ENCODE measurements around the gene NRP1. TPM values are rescaled to one million over a fixed set of nuclear protein-coding genes. Genes with fewer than 3 reads are reported as not detected.

Gene NRP1
- total RNA-seq, 2 experiments from 2014 or later = 0.06 TPM; not detected in 1

DNA sequence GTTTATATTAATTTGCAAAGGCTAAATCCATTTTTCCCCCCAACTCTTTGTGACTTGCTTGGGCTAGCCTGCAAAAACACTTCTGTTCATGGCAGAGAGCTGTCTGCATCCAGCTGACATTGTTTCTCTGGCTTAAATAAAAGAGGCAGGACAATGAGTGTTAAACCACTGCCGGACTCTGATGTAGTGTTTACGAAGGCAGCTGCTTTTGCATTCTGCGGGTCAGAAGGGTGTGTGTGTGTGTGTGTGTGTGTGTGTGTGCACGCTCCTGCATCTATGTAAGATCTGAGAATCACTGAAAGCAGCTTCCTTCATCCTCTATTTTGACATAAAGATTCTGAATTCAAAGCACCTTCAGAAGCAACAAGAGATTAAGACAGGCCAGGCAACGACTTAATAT is 28.3 kb downstream of the NRP1 start:
- Mint-ChIP-seq H3K4me3 (no peak overlapping the region), H3K9me3 (no peaks in the 10 kb centered on the region), H3K27me3 (peaks cover 13% of the 10 kb centered on the region), H3K4me1 (ENCODE audit: low read depth) (peaks cover 26% of the 10 kb centered on the region), H3K36me3 (ENCODE audit: low read depth) (no peaks in the 10 kb centered on the region), H3K27ac (no peak overlapping the region)
- H3K4me1 ChIP-seq (ENCODE audit: insufficient read depth, low read length) = no peaks in the 10 kb centered on the region
- no peaks in the 10 kb centered on the region for H3K27me3 ChIP-seq (ENCODE audit: control insufficient read depth in 1 of 2, insufficient read depth in 2 of 2, low read length in 2 of 2)
- TF ChIP-seq, protein P1, sequence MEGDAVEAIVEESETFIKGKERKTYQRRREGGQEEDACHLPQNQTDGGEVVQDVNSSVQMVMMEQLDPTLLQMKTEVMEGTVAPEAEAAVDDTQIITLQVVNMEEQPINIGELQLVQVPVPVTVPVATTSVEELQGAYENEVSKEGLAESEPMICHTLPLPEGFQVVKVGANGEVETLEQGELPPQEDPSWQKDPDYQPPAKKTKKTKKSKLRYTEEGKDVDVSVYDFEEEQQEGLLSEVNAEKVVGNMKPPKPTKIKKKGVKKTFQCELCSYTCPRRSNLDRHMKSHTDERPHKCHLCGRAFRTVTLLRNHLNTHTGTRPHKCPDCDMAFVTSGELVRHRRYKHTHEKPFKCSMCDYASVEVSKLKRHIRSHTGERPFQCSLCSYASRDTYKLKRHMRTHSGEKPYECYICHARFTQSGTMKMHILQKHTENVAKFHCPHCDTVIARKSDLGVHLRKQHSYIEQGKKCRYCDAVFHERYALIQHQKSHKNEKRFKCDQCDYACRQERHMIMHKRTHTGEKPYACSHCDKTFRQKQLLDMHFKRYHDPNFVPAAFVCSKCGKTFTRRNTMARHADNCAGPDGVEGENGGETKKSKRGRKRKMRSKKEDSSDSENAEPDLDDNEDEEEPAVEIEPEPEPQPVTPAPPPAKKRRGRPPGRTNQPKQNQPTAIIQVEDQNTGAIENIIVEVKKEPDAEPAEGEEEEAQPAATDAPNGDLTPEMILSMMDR (IDR thresholded peaks at IDR 0.05) = no peak
- ATAC-seq (ENCODE audit: poor library complexity) (no peak), DNase-seq (no peak)
- no peak overlapping the region for H3K27ac ChIP-seq (ENCODE audit: low read depth in 1 of 2, low read length in 2 of 2)
- no peaks in the 10 kb centered on the region for H3K36me3 ChIP-seq (ENCODE audit: insufficient read depth, low read length)
- no peaks in the 10 kb centered on the region for H3K9me3 ChIP-seq (ENCODE audit: control insufficient read depth in 1 of 2, insufficient read depth in 1 of 2, low read length in 2 of 2)
- intact Hi-C loops (cut with DNase I, micrococcal nuclease) = no loop called here
- ChIA-PET POLR2A (no interaction called here), CTCF (no interaction called here)
- H3K4me3 ChIP-seq (ENCODE audit: low read length) = no peak overlapping the region

GRCh38 chr10:33304423-33305225 is 29.8 kb downstream of the NRP1 start:
- H3K4me3 Mint-ChIP-seq = no peak overlapping the region

GRCh38 chr10:33303988-33304387 is 30.5 kb downstream of the NRP1 start:
- ATAC-seq (ENCODE audit: poor library complexity) = no peak
- Mint-ChIP-seq H3K27ac (no peak overlapping the region), H3K27me3 (no peaks in the 10 kb centered on the region), H3K4me1 (ENCODE audit: low read depth) (peaks cover 19% of the 10 kb centered on the region), H3K9me3 (no peaks in the 10 kb centered on the region), H3K36me3 (ENCODE audit: low read depth) (no peaks in the 10 kb centered on the region), H3K4me3 (no peak overlapping the region)
- no peaks in the 10 kb centered on the region for H3K9me3 ChIP-seq (ENCODE audit: control insufficient read depth in 1 of 2, insufficient read depth in 1 of 2, low read length in 2 of 2)
- TF ChIP-seq, protein P1 (IDR thresholded peaks at IDR 0.05) = no peak
- no peaks in the 10 kb centered on the region for H3K27me3 ChIP-seq (ENCODE audit: control insufficient read depth in 1 of 2, insufficient read depth in 2 of 2, low read length in 2 of 2)
- no peak overlapping the region for H3K4me3 ChIP-seq (ENCODE audit: low read length)
- ChIA-PET POLR2A (no interaction called here), CTCF (no interaction called here)
- no peaks in the 10 kb centered on the region for H3K36me3 ChIP-seq (ENCODE audit: insufficient read depth, low read length)
- H3K4me1 ChIP-seq (ENCODE audit: insufficient read depth, low read length) = no peaks in the 10 kb centered on the region
- no peak for DNase-seq
- H3K27ac ChIP-seq (ENCODE audit: low read depth in 1 of 2, low read length in 2 of 2) = no peak overlapping the region
- intact Hi-C loops (cut with DNase I, micrococcal nuclease) = no loop called here

More at GRCh38 chr10:33304423-33305225, 29.8 kb downstream of the NRP1 start:
- Histone ChIP-seq H3K4me1 (ENCODE audit: insufficient read depth, low read length) (no peaks in the 10 kb centered on the region), H3K9me3 (ENCODE audit: control insufficient read depth in 1 of 2, insufficient read depth in 1 of 2, low read length in 2 of 2) (no peaks in the 10 kb centered on the region), H3K27me3 (ENCODE audit: control insufficient read depth in 1 of 2, insufficient read depth in 2 of 2, low read length in 2 of 2) (no peaks in the 10 kb centered on the region), H3K36me3 (ENCODE audit: insufficient read depth, low read length) (no peaks in the 10 kb centered on the region), H3K4me3 (ENCODE audit: low read length) (no peak overlapping the region), H3K27ac (ENCODE audit: low read depth in 1 of 2, low read length in 2 of 2) (no peak overlapping the region)
- CTCF ChIA-PET = no interaction called here
- TF ChIP-seq, protein P1 (IDR thresholded peaks at IDR 0.05) = no peak
- no peak overlapping the region for H3K27ac Mint-ChIP-seq
- H3K9me3 Mint-ChIP-seq = no peaks in the 10 kb centered on the region
- intact Hi-C loops (cut with DNase I, micrococcal nuclease) = no loop called here
- POLR2A ChIA-PET = no interaction called here
- ATAC-seq (ENCODE audit: poor library complexity) (no peak), DNase-seq (no peak)
- H3K4me1 Mint-ChIP-seq (ENCODE audit: low read depth) = peaks cover 24% of the 10 kb centered on the region
- peaks cover 6% of the 10 kb centered on the region for H3K27me3 Mint-ChIP-seq
- no peaks in the 10 kb centered on the region for H3K36me3 Mint-ChIP-seq (ENCODE audit: low read depth)
